Activated CD8-positive, alpha-beta memory T cell treated with anti-CD3 and anti-CD28 coated beads, Interleukin-2, amount 50 U/mL, for 4 hours (primary cell): ENCODE data around the gene POMT1.
"Not testable (repeated sequence)": the region's sequence is repeated elsewhere in the genome, so short reads cannot be mapped to it uniquely, and the experiment has no call there.

ENCODE experiments used
- DNase-seq: peaks from one replicate; pipeline ENCODE4 v3.0.0-alpha.2; 2020

Gene POMT1

GRCh38 chr9:131500939-131501541 is 1.7 kb upstream of the POMT1 start:
- peak; percentile 51 for DNase-seq

- DNase-seq, result peak; percentile 57
Measured at GRCh38 chr9:131503626-131504465, 1.1 kb downstream of the POMT1 start.

- no peak for DNase-seq
Measured at GRCh38 chr9:131505012-131505411, 2.3 kb downstream of the POMT1 start.

GRCh38 chr9:131511416-131511815 is 8.7 kb downstream of the POMT1 start:
- DNase-seq, result no peak

GRCh38 chr9:131511880-131512279 is 9.2 kb downstream of the POMT1 start:
- no peak for DNase-seq

GRCh38 chr9:131513177-131513576 is 10.5 kb downstream of the POMT1 start:
- no peak for DNase-seq

GRCh38 chr9:131515559-131516031 is 12.9 kb downstream of the POMT1 start:
- not testable (repeated sequence) for DNase-seq

- DNase-seq, result no peak
Measured at GRCh38 chr9:131516100-131516499, 13.4 kb downstream of the POMT1 start.

- no peak for DNase-seq
Measured at GRCh38 chr9:131516930-131517329, 14.2 kb downstream of the POMT1 start.

- DNase-seq, result no peak
Measured at GRCh38 chr9:131517761-131518190, 15.1 kb downstream of the POMT1 start.

GRCh38 chr9:131518553-131518952 is 15.8 kb downstream of the POMT1 start:
- no peak for DNase-seq

GRCh38 chr9:131520503-131520902 is 17.8 kb downstream of the POMT1 start:
- no peak for DNase-seq

- no peak for DNase-seq
Measured at GRCh38 chr9:131521203-131521602, 18.5 kb downstream of the POMT1 start.

GRCh38 chr9:131521822-131522221 is 19.1 kb downstream of the POMT1 start:
- no peak for DNase-seq

GRCh38 chr9:131522257-131523085 is 19.8 kb downstream of the POMT1 start:
- no peak for DNase-seq

GRCh38 chr9:131523086-131523388 is 20.3 kb downstream of the POMT1 start:
- DNase-seq, result no peak

GRCh38 chr9:131523451-131524435 is 21.0 kb downstream of the POMT1 start:
- DNase-seq, result no peak

- no peak for DNase-seq
Measured at GRCh38 chr9:131524665-131525315, 22.1 kb downstream of the POMT1 start.

- no peak for DNase-seq
Measured at GRCh38 chr9:131525643-131526565, 23.2 kb downstream of the POMT1 start.

- DNase-seq, result no peak
Measured at GRCh38 chr9:131528186-131528585, 25.5 kb downstream of the POMT1 start.
